ENCODE data around the gene PGAP6.
"Not testable (repeated sequence)": the region's sequence is repeated elsewhere in the genome, so short reads cannot be mapped to it uniquely, and the experiment has no call there.

The PGAP6 gene

DNA sequence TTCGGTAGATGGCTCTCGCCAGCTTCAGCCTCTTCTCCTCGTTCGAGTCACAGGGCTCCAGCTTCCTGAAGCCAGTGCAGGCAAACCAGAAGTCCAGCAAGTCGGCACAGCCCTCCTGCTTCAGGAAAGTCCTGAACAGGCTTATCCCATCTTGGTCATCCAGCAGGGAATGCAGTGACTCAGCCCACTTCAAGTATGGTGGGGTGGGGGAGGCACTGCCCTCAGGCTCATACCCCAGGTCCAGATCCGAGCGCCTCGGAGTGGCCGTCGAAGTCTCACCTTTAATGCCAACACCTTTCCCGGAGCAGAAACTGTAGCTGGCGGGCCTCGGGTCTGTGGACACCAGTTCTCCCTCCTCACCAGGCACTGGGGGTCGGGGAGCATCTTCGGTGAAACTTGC is 35.2 kb downstream of the PGAP6 start:
- H3K4me3 ChIP-seq (ENCODE audit: low read length) = no peak overlapping the region
- no CpG with 5 or more reads among the region's 15 CpGs for WGBS (ENCODE audit: insufficient coverage, insufficient read length)
- no peaks in the 10 kb centered on the region for H3K4me1 ChIP-seq (ENCODE audit: control insufficient read depth, insufficient read depth, low read length)
- no peak overlapping the region for H3K27ac ChIP-seq (ENCODE audit: low read length)
- H3K36me3 ChIP-seq (ENCODE audit: control insufficient read depth, insufficient read depth, low read length) = 0 out of 2 replicates have a peak, but pooled peaks cover 4% of the 10 kb centered on the region
- H3K27me3 ChIP-seq (ENCODE audit: control insufficient read depth, insufficient read depth, low read length) = no peaks in the 10 kb centered on the region
- H3K9me3 ChIP-seq (ENCODE audit: control insufficient read depth, insufficient read depth, low read length) = no peaks in the 10 kb centered on the region
- DNase-seq (ENCODE audit: low read depth, low spot score) = no peak

DNA sequence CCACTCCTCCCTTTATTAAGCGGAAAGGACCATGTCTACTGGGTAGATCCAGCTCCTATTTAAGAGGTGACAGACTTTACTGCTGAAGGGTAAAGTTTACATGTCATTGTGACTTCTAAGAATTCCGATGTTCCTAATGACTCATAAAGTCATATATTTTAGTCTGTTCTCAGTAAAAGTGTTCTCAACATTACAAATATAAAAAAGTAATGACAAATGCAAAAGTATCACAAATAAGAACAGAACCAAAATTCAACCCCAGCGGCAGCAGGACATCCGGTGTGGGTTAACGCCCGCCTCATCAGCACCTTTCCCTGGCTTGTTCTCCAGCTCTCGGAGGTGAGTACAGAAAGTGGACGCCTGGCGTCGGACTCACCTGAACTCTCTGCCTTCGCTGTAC is 36.0 kb downstream of the PGAP6 start:
- 0 out of 2 replicates have a peak, but pooled peaks cover 4% of the 10 kb centered on the region for H3K36me3 ChIP-seq (ENCODE audit: control insufficient read depth, insufficient read depth, low read length)
- WGBS (ENCODE audit: insufficient coverage, insufficient read length) = no CpG with 5 or more reads among the region's 11 CpGs
- no peak overlapping the region for H3K27ac ChIP-seq (ENCODE audit: low read length)
- H3K4me3 ChIP-seq (ENCODE audit: low read length) = no peak overlapping the region
- H3K27me3 ChIP-seq (ENCODE audit: control insufficient read depth, insufficient read depth, low read length) = no peaks in the 10 kb centered on the region
- H3K9me3 ChIP-seq (ENCODE audit: control insufficient read depth, insufficient read depth, low read length) = no peaks in the 10 kb centered on the region
- no peaks in the 10 kb centered on the region for H3K4me1 ChIP-seq (ENCODE audit: control insufficient read depth, insufficient read depth, low read length)
- no peak for DNase-seq (ENCODE audit: low read depth, low spot score)

DNA sequence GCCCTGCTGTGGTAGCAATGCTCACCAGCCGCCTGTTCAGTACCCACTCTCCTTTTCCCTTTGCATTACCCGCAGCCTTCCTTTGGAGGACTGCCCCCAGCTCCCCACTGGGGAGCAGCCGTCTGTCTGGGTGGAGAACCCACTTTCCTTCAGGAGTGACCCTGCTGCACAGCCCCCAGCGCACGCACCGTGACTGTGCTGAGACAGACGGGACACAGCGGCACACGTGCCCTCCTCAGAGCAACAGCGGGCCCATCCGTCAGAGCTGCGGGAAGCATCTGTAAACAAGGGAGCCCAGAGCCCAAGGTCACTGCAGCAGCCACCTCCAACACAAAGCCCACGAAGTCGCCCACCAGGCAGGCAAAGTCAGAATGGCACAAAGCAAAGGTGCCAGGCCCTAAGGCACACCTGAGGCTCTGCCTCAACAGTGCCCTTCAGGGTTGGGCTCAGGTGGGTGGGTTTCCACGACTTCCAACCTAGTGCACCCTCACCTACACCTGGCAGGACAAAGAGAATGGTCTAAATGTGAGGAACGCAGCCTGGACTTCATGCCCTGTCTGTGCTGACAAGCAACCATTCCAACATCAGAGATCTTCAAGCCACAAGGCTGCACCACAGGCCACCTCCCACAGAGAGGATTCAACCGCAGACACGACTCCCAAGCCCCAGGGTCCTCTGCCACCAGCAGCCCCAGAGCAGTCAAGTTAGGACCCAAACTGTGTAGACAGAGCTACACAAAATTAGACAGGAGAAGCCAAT is 39.1 kb downstream of the PGAP6 start:
- no peaks in the 10 kb centered on the region for H3K27me3 ChIP-seq (ENCODE audit: control insufficient read depth, insufficient read depth, low read length)
- no peak overlapping the region for H3K27ac ChIP-seq (ENCODE audit: low read length)
- H3K4me3 ChIP-seq (ENCODE audit: low read length) = no peak overlapping the region
- WGBS (ENCODE audit: insufficient coverage, insufficient read length) = no CpG with 5 or more reads among the region's 18 CpGs
- no peaks in the 10 kb centered on the region for H3K9me3 ChIP-seq (ENCODE audit: control insufficient read depth, insufficient read depth, low read length)
- DNase-seq (ENCODE audit: low read depth, low spot score) = no peak
- H3K4me1 ChIP-seq (ENCODE audit: control insufficient read depth, insufficient read depth, low read length) = no peaks in the 10 kb centered on the region
- peaks cover 7% of the 10 kb centered on the region; the same call in 1 of the 2 replicates for H3K36me3 ChIP-seq (ENCODE audit: control insufficient read depth, insufficient read depth, low read length)

DNA sequence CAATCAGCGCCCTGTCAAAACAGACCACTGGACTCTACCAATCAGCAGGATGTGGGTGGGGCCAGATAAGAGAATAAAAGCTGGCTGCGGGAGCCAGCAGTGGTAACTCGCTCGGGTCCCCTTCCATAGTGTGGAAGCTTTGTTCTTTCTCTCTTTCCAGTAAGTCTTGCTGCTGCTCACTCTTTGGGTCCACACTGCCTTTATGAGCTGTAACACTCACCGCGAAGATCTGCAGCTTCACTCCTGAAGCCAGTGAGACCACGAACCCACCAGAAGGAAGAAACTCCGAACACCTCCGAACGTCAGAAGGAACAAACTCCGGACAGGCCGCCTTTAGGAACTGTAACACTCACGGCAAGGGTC is 39.8 kb downstream of the PGAP6 start:
- no CpG with 5 or more reads among the region's 13 CpGs for WGBS (ENCODE audit: insufficient coverage, insufficient read length)
- not testable (repeated sequence) for DNase-seq (ENCODE audit: low read depth, low spot score); H3K36me3 ChIP-seq (ENCODE audit: control insufficient read depth, insufficient read depth, low read length); H3K4me3 ChIP-seq (ENCODE audit: low read length); H3K9me3 ChIP-seq (ENCODE audit: control insufficient read depth, insufficient read depth, low read length); H3K27ac ChIP-seq (ENCODE audit: low read length); H3K27me3 ChIP-seq (ENCODE audit: control insufficient read depth, insufficient read depth, low read length); H3K4me1 ChIP-seq (ENCODE audit: control insufficient read depth, insufficient read depth, low read length)

DNA sequence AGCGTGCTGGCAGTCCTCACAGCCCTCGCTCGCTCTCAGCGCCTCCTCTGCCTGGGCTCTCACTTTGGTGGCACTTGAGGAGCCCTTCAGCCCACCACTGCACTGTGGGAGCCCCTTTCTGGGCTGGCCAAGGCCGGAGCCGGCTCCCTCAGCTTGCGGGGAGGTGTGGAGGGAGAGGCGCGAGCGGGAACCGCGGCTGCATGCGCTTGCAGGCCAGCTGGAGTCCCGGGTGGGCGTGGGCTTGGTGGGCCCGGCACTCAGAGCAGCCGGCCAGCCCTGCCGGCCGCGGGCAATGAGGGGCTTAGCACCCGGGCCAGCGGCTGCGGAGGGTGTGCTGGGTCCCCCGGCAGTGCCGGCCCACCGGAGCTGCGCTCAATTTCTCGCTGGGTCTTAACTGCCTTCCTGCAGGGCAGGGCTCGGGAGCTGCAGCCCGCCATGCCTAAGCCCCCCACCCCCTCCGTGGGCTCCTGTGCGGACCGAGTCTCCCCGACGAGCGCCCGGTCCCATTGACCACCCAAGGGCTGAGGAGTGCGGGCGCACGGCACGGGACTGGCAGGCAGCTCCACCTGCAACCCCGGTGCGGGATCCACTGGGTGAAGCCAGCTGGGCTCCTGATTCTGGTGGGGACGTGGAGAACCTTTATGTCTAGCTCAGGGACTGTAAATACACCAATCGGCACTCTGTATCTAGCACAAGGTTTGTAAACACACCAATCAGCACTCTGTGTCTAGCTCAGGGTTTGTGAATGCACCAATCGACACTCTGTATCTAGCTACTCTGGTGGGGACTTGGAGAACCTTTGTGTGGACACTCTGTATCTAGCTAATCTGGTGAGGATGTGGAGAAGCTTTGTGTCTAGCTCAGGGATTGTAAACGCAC is 40.4 kb downstream of the PGAP6 start:
- not testable (repeated sequence) for H3K27ac ChIP-seq (ENCODE audit: low read length); H3K36me3 ChIP-seq (ENCODE audit: control insufficient read depth, insufficient read depth, low read length); H3K9me3 ChIP-seq (ENCODE audit: control insufficient read depth, insufficient read depth, low read length); H3K27me3 ChIP-seq (ENCODE audit: control insufficient read depth, insufficient read depth, low read length); DNase-seq (ENCODE audit: low read depth, low spot score); H3K4me3 ChIP-seq (ENCODE audit: low read length); H3K4me1 ChIP-seq (ENCODE audit: control insufficient read depth, insufficient read depth, low read length)
- WGBS (ENCODE audit: insufficient coverage, insufficient read length) = no CpG with 5 or more reads among the region's 47 CpGs

DNA sequence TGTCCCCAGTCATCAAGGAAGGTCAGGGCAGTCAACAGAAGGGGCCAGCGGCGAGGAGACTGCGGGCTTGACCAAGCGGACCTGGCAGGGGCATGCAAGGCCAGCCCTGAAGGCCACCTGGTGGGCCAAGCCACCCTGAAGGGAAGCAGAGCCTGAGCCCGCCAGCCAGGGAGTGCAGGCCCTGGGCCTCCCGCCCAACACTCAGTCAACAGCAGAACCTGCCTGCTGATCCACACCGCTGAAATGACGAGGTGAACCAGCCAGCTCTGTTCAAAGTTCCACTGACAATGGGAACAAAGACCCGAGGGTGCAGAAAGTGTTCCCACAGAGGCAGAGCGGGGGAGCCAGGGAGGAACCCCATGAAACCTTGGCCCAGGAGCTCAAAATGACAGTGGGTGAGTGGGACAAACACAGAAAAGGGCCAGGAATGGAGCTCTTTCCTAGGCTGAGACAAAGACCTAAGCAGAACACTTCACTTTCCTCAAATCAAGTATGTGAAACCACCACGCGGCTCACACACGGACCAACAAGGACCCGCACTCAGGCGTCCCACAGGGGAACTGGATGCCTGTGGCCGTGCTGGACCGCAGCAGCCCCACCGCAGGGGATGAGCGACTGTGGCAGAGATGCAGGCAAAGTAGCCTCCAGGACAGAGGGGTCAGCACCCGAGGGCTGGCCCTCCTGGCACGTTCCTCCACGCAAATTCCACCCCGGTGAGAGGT is 41.2 kb downstream of the PGAP6 start:
- H3K27ac ChIP-seq (ENCODE audit: low read length) = no peak overlapping the region
- no peaks in the 10 kb centered on the region for H3K4me1 ChIP-seq (ENCODE audit: control insufficient read depth, insufficient read depth, low read length)
- no peaks in the 10 kb centered on the region for H3K9me3 ChIP-seq (ENCODE audit: control insufficient read depth, insufficient read depth, low read length)
- H3K36me3 ChIP-seq (ENCODE audit: control insufficient read depth, insufficient read depth, low read length) = peaks cover 3% of the 10 kb centered on the region; the same call in 1 of the 2 replicates
- H3K27me3 ChIP-seq (ENCODE audit: control insufficient read depth, insufficient read depth, low read length) = no peaks in the 10 kb centered on the region
- no peak for DNase-seq (ENCODE audit: low read depth, low spot score)
- WGBS (ENCODE audit: insufficient coverage, insufficient read length) = no CpG with 5 or more reads among the region's 23 CpGs
- no peak overlapping the region for H3K4me3 ChIP-seq (ENCODE audit: low read length)

DNA sequence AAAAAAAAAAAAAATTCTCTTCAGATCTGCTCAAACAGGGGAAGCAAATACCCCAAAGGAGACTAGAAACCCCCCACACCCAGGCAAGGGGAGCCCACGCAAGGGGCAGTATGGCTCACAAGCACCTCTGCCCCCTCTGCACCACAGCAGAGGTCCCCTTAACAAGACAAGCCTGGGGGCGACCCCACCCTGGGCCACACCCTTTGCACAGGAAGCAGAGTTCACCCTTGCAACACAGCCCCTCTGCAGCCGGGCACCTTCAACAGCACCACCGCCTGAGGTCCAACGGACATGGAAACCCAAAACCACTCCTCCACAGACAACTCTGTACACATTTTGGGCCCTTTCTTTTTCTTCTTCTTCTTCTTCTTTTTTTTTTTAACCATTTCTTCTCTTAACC is 42.1 kb downstream of the PGAP6 start:
- Histone ChIP-seq H3K27me3 (ENCODE audit: control insufficient read depth, insufficient read depth, low read length) (no peaks in the 10 kb centered on the region), H3K4me3 (ENCODE audit: low read length) (no peak overlapping the region), H3K27ac (ENCODE audit: low read length) (no peak overlapping the region), H3K36me3 (ENCODE audit: control insufficient read depth, insufficient read depth, low read length) (peaks cover 3% of the 10 kb centered on the region; the same call in 1 of the 2 replicates), H3K4me1 (ENCODE audit: control insufficient read depth, insufficient read depth, low read length) (no peaks in the 10 kb centered on the region), H3K9me3 (ENCODE audit: control insufficient read depth, insufficient read depth, low read length) (no peaks in the 10 kb centered on the region)
- no peak for DNase-seq (ENCODE audit: low read depth, low spot score)
- WGBS (ENCODE audit: insufficient coverage, insufficient read length) = no CpG with 5 or more reads among the region's 5 CpGs

DNA sequence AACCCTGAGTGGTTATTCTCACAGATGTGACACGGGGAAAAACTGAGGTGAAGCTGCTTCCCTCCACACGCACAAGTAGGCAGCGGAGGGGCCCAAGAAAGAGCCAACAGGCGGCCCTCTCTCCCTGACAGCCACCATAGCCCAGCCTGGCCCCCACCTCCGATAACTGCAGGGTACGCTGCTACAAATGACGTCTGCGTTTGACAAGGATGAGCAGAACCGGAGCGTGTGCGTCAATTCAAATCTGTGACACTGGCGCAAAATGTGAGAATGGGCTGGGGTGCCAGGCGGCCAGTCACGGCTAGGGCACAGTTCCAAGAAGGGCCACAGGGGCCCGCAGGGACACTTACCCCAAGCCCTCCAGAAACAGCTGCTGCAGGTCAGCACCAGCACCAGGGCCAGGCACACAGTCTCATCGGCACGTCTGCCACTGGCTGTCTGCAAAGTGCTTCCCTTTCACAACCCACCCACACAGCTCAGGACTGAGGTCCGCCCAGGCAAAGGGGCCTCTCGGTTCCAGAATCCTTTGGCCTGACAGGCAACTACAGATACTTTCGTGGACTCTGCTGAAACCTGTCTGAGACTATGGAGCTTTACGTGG is 43.7 kb downstream of the PGAP6 start:
- Histone ChIP-seq H3K9me3 (ENCODE audit: control insufficient read depth, insufficient read depth, low read length) (no peaks in the 10 kb centered on the region), H3K27ac (ENCODE audit: low read length) (no peak overlapping the region), H3K4me1 (ENCODE audit: control insufficient read depth, insufficient read depth, low read length) (no peaks in the 10 kb centered on the region), H3K36me3 (ENCODE audit: control insufficient read depth, insufficient read depth, low read length) (peaks cover 3% of the 10 kb centered on the region; the same call in 1 of the 2 replicates), H3K4me3 (ENCODE audit: low read length) (no peak overlapping the region), H3K27me3 (ENCODE audit: control insufficient read depth, insufficient read depth, low read length) (no peaks in the 10 kb centered on the region)
- no peak for DNase-seq (ENCODE audit: low read depth, low spot score)
- no CpG with 5 or more reads among the region's 21 CpGs for WGBS (ENCODE audit: insufficient coverage, insufficient read length)

DNA sequence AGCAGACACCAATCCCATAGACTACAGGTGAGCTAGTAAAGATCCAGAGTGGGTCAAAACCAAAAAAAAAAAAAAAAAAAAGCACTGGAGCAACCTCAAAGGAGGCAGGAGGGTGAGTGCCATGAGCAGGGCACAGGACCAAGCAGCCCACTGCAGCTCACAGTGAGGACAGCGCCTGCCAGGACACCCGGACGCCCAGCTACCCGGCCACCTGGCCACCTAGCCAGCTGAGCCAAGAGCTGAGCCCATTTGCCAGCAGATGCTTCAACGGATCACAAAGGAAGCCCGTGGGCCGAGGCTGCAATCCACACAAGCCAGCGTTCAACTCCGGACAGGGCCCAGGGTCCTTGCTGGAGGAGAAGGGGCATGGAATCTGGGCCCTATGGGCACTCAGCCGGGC is 44.3 kb downstream of the PGAP6 start:
- no peaks in the 10 kb centered on the region for H3K9me3 ChIP-seq (ENCODE audit: control insufficient read depth, insufficient read depth, low read length)
- H3K4me3 ChIP-seq (ENCODE audit: low read length) = no peak overlapping the region
- no peaks in the 10 kb centered on the region for H3K4me1 ChIP-seq (ENCODE audit: control insufficient read depth, insufficient read depth, low read length)
- no peak for DNase-seq (ENCODE audit: low read depth, low spot score)
- H3K27me3 ChIP-seq (ENCODE audit: control insufficient read depth, insufficient read depth, low read length) = no peaks in the 10 kb centered on the region
- H3K27ac ChIP-seq (ENCODE audit: low read length) = no peak overlapping the region
- WGBS (ENCODE audit: insufficient coverage, insufficient read length) = no CpG with 5 or more reads among the region's 10 CpGs
- H3K36me3 ChIP-seq (ENCODE audit: control insufficient read depth, insufficient read depth, low read length) = peaks cover 3% of the 10 kb centered on the region; the same call in 1 of the 2 replicates

DNA sequence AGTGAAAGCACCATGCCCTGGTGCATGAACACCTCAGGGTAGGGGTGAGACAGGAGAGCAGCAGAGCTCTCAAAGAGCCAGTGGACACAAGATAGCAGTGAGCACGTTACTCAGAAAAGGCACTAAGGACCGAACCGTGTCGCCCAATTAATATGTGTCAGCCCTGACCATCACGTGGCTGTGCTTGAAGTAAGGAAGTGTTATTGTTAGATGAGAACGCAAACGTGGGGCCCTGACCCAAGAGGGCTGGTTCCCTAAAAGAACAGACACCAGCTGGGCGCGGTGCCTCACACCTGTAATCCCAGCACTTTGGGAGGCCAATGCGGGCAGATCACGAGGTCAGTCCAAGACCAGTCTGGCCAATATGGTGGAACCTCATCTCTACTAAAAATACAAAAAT is 45.5 kb downstream of the PGAP6 start:
- Histone ChIP-seq H3K27ac (ENCODE audit: low read length) (no peak overlapping the region), H3K4me3 (ENCODE audit: low read length) (no peak overlapping the region), H3K9me3 (ENCODE audit: control insufficient read depth, insufficient read depth, low read length) (no peaks in the 10 kb centered on the region), H3K36me3 (ENCODE audit: control insufficient read depth, insufficient read depth, low read length) (peaks cover 3% of the 10 kb centered on the region; the same call in 1 of the 2 replicates), H3K4me1 (ENCODE audit: control insufficient read depth, insufficient read depth, low read length) (no peaks in the 10 kb centered on the region), H3K27me3 (ENCODE audit: control insufficient read depth, insufficient read depth, low read length) (no peaks in the 10 kb centered on the region)
- no CpG with 5 or more reads among the region's 11 CpGs for WGBS (ENCODE audit: insufficient coverage, insufficient read length)
- no peak for DNase-seq (ENCODE audit: low read depth, low spot score)
